Activated CD4-positive, alpha-beta T cell treated with anti-CD3 and anti-CD28 coated beads, Interleukin-2, amount 50 U/mL, for 16 hours (primary cell): ENCODE measurements around the gene PSMD6.

ENCODE experiments used
- DNase-seq: peaks from one replicate; pipeline ENCODE4 v3.0.0-alpha.2; 2020

PSMD6 gene

GRCh38 chr3:64023187-64023860, at the start of gene PSMD6:
Gene PSMD6, minus strand, starts transcription at chr3:64023494. Its CDS starts 75 bp downstream, at chr3:64023419.
- peak; percentile 93 for DNase-seq

- no peak for DNase-seq
Observed at GRCh38 chr3:64072126-64072525, 48.8 kb upstream of the PSMD6 start.

GRCh38 chr3:64070704-64071103, 47.4 kb upstream of the PSMD6 start:
- no peak for DNase-seq

GRCh38 chr3:64067506-64068346, 44.4 kb upstream of the PSMD6 start:
- DNase-seq: no peak

GRCh38 chr3:64064804-64065203, 41.5 kb upstream of the PSMD6 start:
- DNase-seq: no peak

GRCh38 chr3:64063983-64064438, 40.7 kb upstream of the PSMD6 start:
- no peak for DNase-seq

GRCh38 chr3:64063207-64063982, 40.1 kb upstream of the PSMD6 start:
- no peak for DNase-seq

GRCh38 chr3:64061628-64062027, 38.3 kb upstream of the PSMD6 start:
- DNase-seq: no peak

- DNase-seq: no peak
Observed at GRCh38 chr3:64059484-64060175, 36.3 kb upstream of the PSMD6 start.

- DNase-seq: no peak
Observed at GRCh38 chr3:64058566-64058965, 35.3 kb upstream of the PSMD6 start.

GRCh38 chr3:64057231-64057630, 33.9 kb upstream of the PSMD6 start:
- no peak for DNase-seq

- DNase-seq: no peak
Observed at GRCh38 chr3:64056606-64057180, 33.4 kb upstream of the PSMD6 start.

- no peak for DNase-seq
Observed at GRCh38 chr3:64055076-64055475, 31.8 kb upstream of the PSMD6 start.

GRCh38 chr3:64054488-64054887, 31.2 kb upstream of the PSMD6 start:
- no peak for DNase-seq

GRCh38 chr3:64053581-64053980, 30.3 kb upstream of the PSMD6 start:
- no peak for DNase-seq

GRCh38 chr3:64053117-64053516, 29.8 kb upstream of the PSMD6 start:
- DNase-seq: no peak

- DNase-seq: no peak
Observed at GRCh38 chr3:64049832-64050231, 26.5 kb upstream of the PSMD6 start.

- peak; percentile 37 for DNase-seq
Observed at GRCh38 chr3:64049136-64049535, 25.8 kb upstream of the PSMD6 start.

GRCh38 chr3:64048631-64049061, 25.4 kb upstream of the PSMD6 start:
- DNase-seq: no peak

GRCh38 chr3:64047787-64048186, 24.5 kb upstream of the PSMD6 start:
- no peak for DNase-seq

- no peak for DNase-seq
Observed at GRCh38 chr3:64046996-64047594, 23.8 kb upstream of the PSMD6 start.

GRCh38 chr3:64046592-64046991, 23.3 kb upstream of the PSMD6 start:
- no peak for DNase-seq
